AG04449 (cell line): ENCODE data around the gene BTRC.
"Not testable (repeated sequence)": the region's sequence is repeated elsewhere in the genome, so short reads cannot be mapped to it uniquely, and the experiment has no call there.

Source experiments
- CTCF ChIA-PET: fragments of 350-600 bp; formaldehyde crosslinking; extraction: SDS; loops from one replicate; lab custom pipeline; 2021; ENCODE audit warnings: antibody characterized with exemption; lab: Yijun Ruan, JAX
- POLR2A ChIA-PET: fragments of 400-600, 350-600 bp; formaldehyde crosslinking; extraction: SDS; loops from one replicate; lab custom pipeline; 2020; ENCODE audit warnings: antibody characterized with exemption, inconsistent platforms; lab: Yijun Ruan, JAX
- DNase-seq: peaks from one replicate; pipeline ENCODE4 v3.0.0-alpha.2; 2010; ENCODE audit warnings: low read depth, low spot score
- H3K4me3 ChIP-seq: 2 replicates; pipeline ENCODE4 v1.5.1; 2011; ENCODE audit warnings: low read depth, mild to moderate bottlenecking, control low read depth, low read length
- TF ChIP-seq, protein P1 (sequence below): IDR thresholded peaks from one replicate; pipeline ENCODE4 v1.5.1; 2011; ENCODE audit warnings: mild to moderate bottlenecking, moderate library complexity, low read length, control low read depth, inconsistent platforms; ENCODE audit not compliant: insufficient read depth; ENCODE audit errors: missing control alignments

The BTRC gene

DNA sequence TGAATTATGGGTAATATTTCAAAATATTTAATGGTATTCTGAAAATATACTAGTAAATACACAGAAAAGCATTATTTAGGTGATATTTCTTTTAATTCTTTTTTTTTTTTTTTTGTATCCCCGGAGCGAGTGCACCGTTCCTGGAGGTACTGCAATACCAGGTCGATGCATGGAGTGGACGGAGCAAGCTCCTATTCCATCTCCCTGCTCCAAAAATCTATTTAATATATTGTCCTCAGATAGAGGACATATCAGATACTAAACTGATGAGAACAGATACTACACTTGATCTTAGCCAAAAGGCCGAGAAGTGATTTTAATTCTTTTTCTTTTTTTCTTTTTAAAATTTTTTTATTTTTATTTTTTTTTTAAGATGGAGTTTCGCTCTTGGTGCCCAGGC, 10.8 kb downstream of the BTRC start:
- ChIA-PET POLR2A (no interaction called here), CTCF (no interaction called here)
- DNase-seq = no peak
- no peak overlapping the region for H3K4me3 ChIP-seq
- TF ChIP-seq, protein P1, sequence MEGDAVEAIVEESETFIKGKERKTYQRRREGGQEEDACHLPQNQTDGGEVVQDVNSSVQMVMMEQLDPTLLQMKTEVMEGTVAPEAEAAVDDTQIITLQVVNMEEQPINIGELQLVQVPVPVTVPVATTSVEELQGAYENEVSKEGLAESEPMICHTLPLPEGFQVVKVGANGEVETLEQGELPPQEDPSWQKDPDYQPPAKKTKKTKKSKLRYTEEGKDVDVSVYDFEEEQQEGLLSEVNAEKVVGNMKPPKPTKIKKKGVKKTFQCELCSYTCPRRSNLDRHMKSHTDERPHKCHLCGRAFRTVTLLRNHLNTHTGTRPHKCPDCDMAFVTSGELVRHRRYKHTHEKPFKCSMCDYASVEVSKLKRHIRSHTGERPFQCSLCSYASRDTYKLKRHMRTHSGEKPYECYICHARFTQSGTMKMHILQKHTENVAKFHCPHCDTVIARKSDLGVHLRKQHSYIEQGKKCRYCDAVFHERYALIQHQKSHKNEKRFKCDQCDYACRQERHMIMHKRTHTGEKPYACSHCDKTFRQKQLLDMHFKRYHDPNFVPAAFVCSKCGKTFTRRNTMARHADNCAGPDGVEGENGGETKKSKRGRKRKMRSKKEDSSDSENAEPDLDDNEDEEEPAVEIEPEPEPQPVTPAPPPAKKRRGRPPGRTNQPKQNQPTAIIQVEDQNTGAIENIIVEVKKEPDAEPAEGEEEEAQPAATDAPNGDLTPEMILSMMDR = no peak

DNA sequence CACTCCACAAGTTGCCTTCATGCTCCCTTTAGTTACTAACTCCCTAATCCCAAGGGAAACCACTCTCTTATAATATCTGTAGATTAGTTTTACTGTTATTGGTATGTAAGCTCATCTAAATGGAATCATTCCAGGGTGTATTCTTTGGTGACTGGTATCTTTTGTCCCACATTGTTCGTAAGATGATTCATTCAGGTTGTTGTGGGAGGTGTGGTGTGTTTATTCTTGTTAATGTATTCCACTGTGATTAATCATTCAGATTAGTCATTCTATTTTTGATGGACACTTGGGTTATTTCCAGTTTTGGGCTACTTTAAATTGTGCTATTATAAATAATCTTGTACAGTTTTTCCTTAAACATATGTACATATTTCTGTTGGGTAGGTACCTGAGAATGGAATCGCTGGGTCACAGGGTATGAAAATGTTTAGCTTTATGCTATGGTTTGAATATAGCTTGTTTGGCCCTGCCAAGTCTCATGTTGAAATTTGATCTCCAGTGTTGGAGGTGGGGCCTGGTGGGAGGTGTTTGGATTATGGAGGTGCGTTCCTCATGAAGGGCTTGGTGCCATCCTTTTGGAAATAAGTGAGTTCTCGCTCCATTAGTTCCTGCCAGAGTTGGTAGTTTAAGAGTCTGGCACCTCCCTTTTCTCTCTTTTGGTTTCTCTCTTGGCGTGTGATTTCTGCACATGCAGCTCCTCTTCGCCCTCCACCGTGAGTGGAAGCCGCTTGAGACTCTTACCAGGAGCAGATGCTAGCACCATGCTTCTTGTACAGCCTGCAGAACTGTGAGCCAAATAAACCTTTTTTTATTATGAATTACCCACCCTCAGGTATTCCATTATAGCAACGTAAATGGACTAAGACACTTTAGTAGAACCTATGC, 13.8 kb downstream of the BTRC start:
- POLR2A ChIA-PET = no interaction called here
- DNase-seq = no peak
- TF ChIP-seq, protein P1 = no peak
- CTCF ChIA-PET = interaction anchor here (1.2 to 2.9 kb wide), 2 partner anchors 11 to 99 kb away, joined by 3 to 8 read pairs; no protein-coding TSS in a partner anchor
- H3K4me3 ChIP-seq = no peak overlapping the region

DNA sequence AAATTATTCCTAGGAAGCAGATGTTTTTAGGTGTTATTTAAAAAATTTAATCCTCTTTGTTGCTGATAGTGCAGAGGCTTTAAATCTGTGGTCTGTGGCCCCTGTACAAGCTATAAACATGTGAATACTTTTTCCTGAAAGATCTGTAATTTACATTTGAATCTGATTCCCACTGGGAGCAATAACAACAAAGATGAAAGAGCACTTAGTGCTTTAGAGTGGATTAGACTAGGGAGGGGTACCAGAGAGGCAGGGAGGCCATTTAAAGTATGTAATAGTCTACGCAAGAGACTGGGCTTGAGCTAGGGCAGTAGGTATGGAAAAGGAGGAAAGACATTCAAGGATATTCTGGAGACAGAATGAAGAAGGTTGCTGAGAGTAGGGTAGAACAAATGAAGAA, 19.1 kb downstream of the BTRC start:
- TF ChIP-seq, protein P1 = no peak
- DNase-seq = no peak
- ChIA-PET CTCF (interaction anchor here (1.1 to 1.4 kb wide), 3 partner anchors 13 to 93 kb away, joined by 3 to 4 read pairs (median 3); no protein-coding TSS in a partner anchor), POLR2A (no interaction called here)
- H3K4me3 ChIP-seq = no peak overlapping the region

DNA sequence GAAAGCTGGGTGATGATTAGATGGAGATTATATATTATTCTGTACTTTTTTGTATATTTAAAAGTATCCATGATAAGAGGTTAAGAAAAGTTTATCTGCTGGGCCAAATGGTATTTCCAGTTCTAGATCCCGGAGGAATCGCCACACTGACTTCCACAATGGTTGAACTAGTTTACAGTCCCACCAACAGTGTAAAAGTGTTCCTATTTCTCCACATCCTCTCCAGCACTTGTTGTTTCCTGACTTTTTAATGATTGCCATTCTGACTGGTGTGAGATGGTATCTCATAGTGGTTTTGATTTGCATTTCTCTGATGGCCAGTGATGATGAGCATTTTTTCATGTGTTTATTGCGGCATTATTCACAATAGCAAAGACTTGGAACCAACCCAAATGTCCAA, 20.0 kb downstream of the BTRC start:
- H3K4me3 ChIP-seq, CTCF ChIA-PET, DNase-seq, POLR2A ChIA-PET: not testable (repeated sequence)

DNA sequence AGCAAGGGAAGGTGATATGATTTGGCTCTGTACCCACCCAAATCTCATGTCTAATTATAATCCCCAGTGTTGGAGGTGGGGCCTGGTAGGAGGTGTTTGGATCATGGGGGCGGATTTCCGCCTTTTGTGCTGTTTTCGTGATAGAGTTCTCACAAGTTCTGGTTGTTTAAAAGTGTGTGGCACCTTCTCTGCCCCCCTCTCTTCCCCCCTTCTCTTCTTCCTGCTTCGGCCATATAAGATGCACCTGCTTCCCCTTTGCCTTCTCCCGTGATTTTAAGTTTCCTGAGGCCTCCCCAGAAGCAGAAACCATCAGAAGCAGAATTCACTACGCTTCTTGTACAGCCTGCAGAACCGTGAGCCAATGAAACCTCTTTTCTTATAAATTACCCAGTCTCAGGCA, 21.1 kb downstream of the BTRC start:
- no peak for DNase-seq
- POLR2A ChIA-PET = no interaction called here
- TF ChIP-seq, protein P1 = no peak
- no peak overlapping the region for H3K4me3 ChIP-seq
- CTCF ChIA-PET = no interaction called here

DNA sequence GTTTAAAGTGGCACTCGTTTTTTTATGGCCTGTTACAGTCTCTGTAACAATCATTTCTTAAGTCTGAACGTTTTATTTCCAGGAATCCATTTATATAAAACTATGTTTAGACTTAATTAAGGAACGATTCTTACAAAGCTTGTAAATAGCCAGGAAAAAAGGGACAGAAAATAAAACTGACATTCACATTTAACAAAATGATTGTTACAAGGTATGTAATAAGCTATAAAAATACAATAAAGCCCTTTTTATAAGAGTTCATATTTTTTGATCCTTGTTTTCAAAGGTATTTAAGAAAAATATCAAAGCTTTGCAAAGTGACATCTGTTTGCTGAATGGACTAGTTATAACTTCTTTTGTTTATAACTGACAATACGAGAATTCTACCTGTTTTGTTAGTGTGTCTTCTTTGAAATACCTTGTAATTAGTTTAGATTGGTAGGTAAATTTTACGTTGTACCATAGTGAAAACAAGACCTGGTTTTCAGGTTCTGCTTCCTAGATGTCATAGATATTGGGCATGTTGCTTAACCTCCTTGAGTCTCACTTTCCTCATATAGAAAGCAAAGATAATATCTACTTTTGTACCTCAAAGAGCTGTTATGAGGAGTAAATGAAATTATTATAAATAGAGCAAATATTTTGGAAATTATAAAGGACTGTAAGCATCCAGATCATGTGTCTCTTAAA, 25.8 kb downstream of the BTRC start:
- H3K4me3 ChIP-seq = no peak overlapping the region
- no peak for DNase-seq
- TF ChIP-seq, protein P1 = no peak
- POLR2A ChIA-PET = no interaction called here
- CTCF ChIA-PET = interaction anchor here (0.9 to 2.7 kb wide), 5 partner anchors 13 to 191 kb away, joined by 3 to 8 read pairs (median 4); no protein-coding TSS in a partner anchor
